GM23248 (cell line): Measurements from ENCODE around the gene SCEL. TPM values are rescaled to one million over a fixed set of nuclear protein-coding genes. Genes with fewer than 3 reads are reported as not detected.

Experiments
- DNase-seq: peaks from one replicate; pipeline ENCODE4 v3.0.0-alpha.2; 2015
- H2AFZ ChIP-seq: fragments of 200-600 bp; sonication (generic); 2 replicates; pipeline ENCODE4 v1.6.1; 2016; ENCODE audit warnings: antibody characterized with exemption
- H3F3A ChIP-seq: fragments of 200-600 bp; sonication (generic); 2 replicates; pipeline ENCODE4 v1.6.1; 2016; ENCODE audit warnings: mild to moderate bottlenecking, antibody characterized with exemption, mixed run types; ENCODE audit not compliant: insufficient read depth
- H3K27ac ChIP-seq: fragments of 200-600 bp; sonication (generic); 2 replicates; pipeline ENCODE4 v1.5.1; 2016; ENCODE audit warnings: mild to moderate bottlenecking
- H3K27me3 ChIP-seq: fragments of 200-600 bp; sonication (generic); replicated peaks from 2 replicates; pipeline ENCODE4 v1.6.1; 2016; ENCODE audit warnings: mild to moderate bottlenecking; ENCODE audit not compliant: insufficient read depth
- H3K36me3 ChIP-seq: fragments of 200-600 bp; sonication (generic); 2 replicates; pipeline ENCODE4 v1.6.1; 2016; ENCODE audit warnings: low read depth, mild to moderate bottlenecking
- H3K4me1 ChIP-seq: fragments of 200-600 bp; sonication (generic); 2 replicates; pipeline ENCODE4 v1.6.1; 2016; ENCODE audit warnings: mild to moderate bottlenecking; ENCODE audit not compliant: insufficient read depth
- H3K4me2 ChIP-seq: fragments of 200-600 bp; sonication (generic); one replicate; pipeline ENCODE4 v1.6.1; 2016; ENCODE audit warnings: mild to moderate bottlenecking; ENCODE audit not compliant: unreplicated experiment
- H3K4me3 ChIP-seq: fragments of 200-600 bp; sonication (generic); 2 replicates; pipeline ENCODE4 v1.5.1; 2016; ENCODE audit warnings: mild to moderate bottlenecking
- H3K79me2 ChIP-seq: fragments of 200-600 bp; sonication (generic); 2 replicates; pipeline ENCODE4 v1.6.1; 2016; ENCODE audit warnings: mild to moderate bottlenecking; ENCODE audit not compliant: insufficient read depth
- H3K9ac ChIP-seq: fragments of 200-600 bp; sonication (generic); 2 replicates; pipeline ENCODE4 v1.6.1; 2016; ENCODE audit warnings: mild to moderate bottlenecking
- H3K9me2 ChIP-seq: fragments of 200-600 bp; sonication (generic); 2 replicates; pipeline ENCODE4 v1.6.1; 2016; ENCODE audit warnings: mixed run types, mild to moderate bottlenecking, moderate library complexity; ENCODE audit not compliant: insufficient read depth
- H3K9me3 ChIP-seq: fragments of 200-600 bp; sonication (generic); one replicate; pipeline ENCODE4 v1.6.1; 2017; ENCODE audit warnings: low read depth
- H4K20me1 ChIP-seq: fragments of 200-600 bp; sonication (generic); 2 replicates; pipeline ENCODE4 v1.6.0; 2016; ENCODE audit not compliant: insufficient read depth
- EZH2 ChIP-seq: fragments of 200-600 bp; sonication (generic); IDR thresholded peaks from 2 replicates; pipeline ENCODE4 v1.6.1; 2018; ENCODE audit warnings: antibody characterized with exemption, mild to moderate bottlenecking; ENCODE audit not compliant: insufficient read depth, poor library complexity, severe bottlenecking
- EZH2phosphoT487 ChIP-seq: fragments of 200-600 bp; sonication (generic); IDR thresholded peaks from 2 replicates; pipeline ENCODE4 v1.6.1; 2018; ENCODE audit warnings: antibody characterized with exemption, moderate library complexity, mild to moderate bottlenecking, low read depth; ENCODE audit not compliant: insufficient read depth
- WGBS, 2 experiments: methylation state at CpG; one replicate each; pipeline ENCODE4 v1.1.6; 2015 to 2017; ENCODE audit warnings: low lambda C conversion rate in 2 of 2, low coverage in 1 of 2; ENCODE audit errors: missing lambda C conversion rate in 2 of 2; 5-methylcytosine and 5-hydroxymethylcytosine counted together
- in situ Hi-C: fragments of 300-500 bp; cut with MboI; formaldehyde crosslinking; loops from 2 replicates; pipeline ENCODE4 v1.15.0; 2020
- polyA plus RNA-seq: library from polyadenylated mRNA; unstranded; fragments of >200 nt; fragmentation: Nextera tagmentation; extraction: Ambion mirVana; gene quantifications from 2 replicates; pipeline ENCODE4 v1.2.1, GENCODE V29; 2016
- total RNA-seq: library from RNA; depleted of rRNA; stranded (reverse); fragments of >200 nt; shearing (Covaris generic); gene quantifications from 2 replicates; pipeline ENCODE4 v1.2.3, GENCODE V29; 2014

SCEL gene
- total and polyA plus RNA-seq, 2 experiments from 2014 or later = not detected

DNA sequence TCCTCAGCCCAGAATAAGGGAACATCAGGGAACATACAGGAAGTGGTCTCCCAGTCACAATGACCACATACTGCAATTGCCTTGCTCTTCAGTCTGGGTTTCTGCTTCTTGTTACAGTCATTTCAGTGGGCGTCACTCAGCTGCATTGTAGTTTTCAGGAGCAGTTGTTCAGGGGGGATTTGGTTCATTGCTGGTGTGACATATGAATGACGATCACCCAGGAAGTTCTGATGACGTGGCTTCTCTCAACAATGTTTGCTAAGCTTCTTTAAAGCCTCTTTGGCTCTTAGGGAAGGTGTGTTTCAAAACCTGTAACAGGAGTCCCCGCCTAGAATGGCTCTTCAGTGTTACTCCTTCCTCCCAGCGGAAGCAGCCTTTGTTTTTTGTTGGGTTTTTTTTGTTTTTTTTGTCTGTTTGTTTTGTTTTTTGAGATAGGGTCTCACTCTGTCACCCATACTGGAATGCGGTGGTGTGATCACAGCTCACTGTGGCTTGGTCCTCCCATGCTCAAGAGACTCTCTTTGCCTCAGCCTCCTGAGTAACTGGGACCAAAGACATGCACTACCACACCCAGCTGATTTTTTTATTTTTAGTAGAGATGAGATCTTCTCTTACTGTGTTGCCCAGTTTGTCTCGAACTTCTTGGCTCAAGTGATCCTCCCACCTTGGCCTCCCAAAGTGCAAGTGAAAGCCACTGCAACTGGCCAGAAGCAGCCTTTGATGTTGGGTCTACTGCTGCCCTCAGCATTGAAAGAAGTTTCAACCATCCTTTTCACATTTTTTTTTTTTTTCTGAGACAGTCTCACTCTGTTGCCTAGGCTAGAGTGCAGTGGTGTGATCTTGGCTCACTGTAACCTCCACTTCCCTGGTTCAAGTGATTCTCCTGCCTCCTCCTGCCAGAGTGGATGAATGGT is 1.4 kb upstream of the SCEL start:
- Histone ChIP-seq H3K4me1 (0 out of 2 replicates have a peak, but pooled peaks cover 4% of the 10 kb centered on the region), H3K27me3 (no peaks in the 10 kb centered on the region; the same call in 1 of the 2 replicates), H3F3A (no peaks in the 10 kb centered on the region), H2AFZ (no peak overlapping the region), H3K9ac (no peak overlapping the region), H3K36me3 (no peaks in the 10 kb centered on the region), H3K4me3 (no peak overlapping the region), H3K27ac (no peak overlapping the region), H4K20me1 (no peaks in the 10 kb centered on the region), H3K4me2 (no peak overlapping the region), H3K9me2 (no peaks in the 10 kb centered on the region), H3K9me3 (no peaks in the 10 kb centered on the region), H3K79me2 (no peaks in the 10 kb centered on the region)
- in situ Hi-C loops = no loop called here
- DNase-seq = no peak
- TF ChIP-seq EZH2 = no peak
- TF ChIP-seq EZH2phosphoT487 = no peak
- 54 to 58% methylated on average over 7 of the region's 7 CpGs for WGBS, 2 experiments

DNA sequence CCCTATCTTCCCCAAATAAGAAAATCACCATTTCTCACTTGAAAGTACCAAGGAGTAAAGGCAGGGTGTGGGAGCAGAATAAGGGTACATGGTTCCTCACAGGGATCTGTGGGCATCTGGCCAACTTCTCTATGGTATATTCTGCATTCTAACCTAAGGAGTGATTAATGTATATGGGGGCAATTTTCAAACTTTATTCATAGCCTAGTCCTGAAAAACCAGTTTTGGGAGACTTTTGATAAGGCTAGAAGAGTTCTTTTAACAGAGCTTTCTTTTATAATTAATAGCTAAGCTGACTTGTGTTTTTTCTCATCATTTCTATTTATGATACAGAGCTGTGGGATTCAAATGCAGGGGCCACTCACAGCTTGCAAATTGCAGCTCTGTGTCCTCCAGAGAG is 852 bp downstream of the SCEL start:
- no peak for DNase-seq
- H3F3A ChIP-seq = no peaks in the 10 kb centered on the region
- H3K9me3 ChIP-seq = no peaks in the 10 kb centered on the region
- H3K4me1 ChIP-seq = 0 out of 2 replicates have a peak, but pooled peaks cover 4% of the 10 kb centered on the region
- TF ChIP-seq EZH2 = no peak
- TF ChIP-seq EZH2phosphoT487 = no peak
- no peak overlapping the region for H3K4me2 ChIP-seq
- no peak overlapping the region for H3K4me3 ChIP-seq
- no peaks in the 10 kb centered on the region; the same call in 1 of the 2 replicates for H3K27me3 ChIP-seq
- H3K36me3 ChIP-seq = no peaks in the 10 kb centered on the region
- no peaks in the 10 kb centered on the region for H3K9me2 ChIP-seq
- no peaks in the 10 kb centered on the region for H4K20me1 ChIP-seq
- no peak overlapping the region for H3K9ac ChIP-seq
- in situ Hi-C loops = no loop called here
- H3K27ac ChIP-seq = no peak overlapping the region
- H3K79me2 ChIP-seq = no peaks in the 10 kb centered on the region
- H2AFZ ChIP-seq = no peak overlapping the region

DNA sequence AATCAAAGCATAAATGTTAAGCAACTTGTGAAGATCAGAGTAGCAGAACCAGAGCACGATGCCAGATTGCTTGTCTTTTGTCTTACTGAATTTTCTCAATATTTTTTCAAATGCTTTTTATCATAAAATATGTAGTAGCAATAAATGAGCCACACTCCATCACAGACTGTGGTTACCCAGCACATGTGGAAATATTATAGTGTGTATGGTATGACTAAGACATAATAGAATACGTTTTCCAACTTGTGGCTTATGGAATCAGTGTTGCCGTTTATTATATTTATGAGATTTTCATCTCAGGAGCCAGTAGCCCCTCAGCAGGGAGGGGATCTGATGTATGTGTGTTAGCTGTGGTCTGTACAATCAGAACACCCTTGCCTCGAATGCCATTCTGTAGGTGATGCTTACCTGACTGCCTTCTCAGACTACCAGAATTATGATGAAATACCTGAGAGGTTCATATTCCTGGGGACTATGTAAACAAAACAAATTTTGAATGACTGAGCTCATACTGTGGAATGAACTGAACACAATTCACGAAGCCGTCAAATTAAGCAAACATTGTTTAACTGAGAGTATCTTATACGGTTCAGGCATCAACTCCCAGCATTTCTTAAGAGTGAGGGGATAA is 1.9 kb downstream of the SCEL start:
- Histone ChIP-seq H3K79me2 (no peaks in the 10 kb centered on the region), H3K27ac (no peak overlapping the region), H3F3A (no peaks in the 10 kb centered on the region), H3K4me1 (0 out of 2 replicates have a peak, but pooled peaks cover 4% of the 10 kb centered on the region), H3K9ac (no peak overlapping the region), H3K27me3 (no peaks in the 10 kb centered on the region; the same call in 1 of the 2 replicates), H2AFZ (no peak overlapping the region), H3K4me2 (no peak overlapping the region), H3K4me3 (no peak overlapping the region), H4K20me1 (no peaks in the 10 kb centered on the region), H3K36me3 (no peaks in the 10 kb centered on the region), H3K9me3 (no peaks in the 10 kb centered on the region), H3K9me2 (no peaks in the 10 kb centered on the region)
- in situ Hi-C loops = no loop called here
- 64 to 67% methylated on average over 7 of the region's 7 CpGs for WGBS, 2 experiments
- TF ChIP-seq EZH2 = no peak
- TF ChIP-seq EZH2phosphoT487 = no peak
- no peak for DNase-seq

DNA sequence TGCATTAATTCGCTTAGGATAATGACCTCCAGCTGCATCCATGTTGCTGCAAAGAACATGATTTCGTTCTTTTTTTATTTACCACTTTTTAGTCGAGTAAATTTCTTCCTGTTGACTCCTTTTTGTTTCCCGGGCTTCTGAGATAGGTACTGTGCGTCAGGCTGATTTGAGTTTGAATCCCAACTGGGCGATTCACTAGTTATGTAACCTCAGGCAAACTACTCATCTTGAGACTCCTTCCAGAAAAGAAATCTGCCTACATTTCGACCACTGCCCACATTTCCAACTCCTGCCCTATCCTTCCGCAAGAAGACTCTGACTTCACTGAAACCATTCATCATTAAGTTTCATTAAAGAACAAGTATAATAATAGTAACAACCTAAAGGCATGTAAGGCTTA is 8.2 kb downstream of the SCEL start:
- in situ Hi-C loops = no loop called here

More for the DNA sequence above, 8.2 kb downstream of the SCEL start:
- no peaks in the 10 kb centered on the region for H4K20me1 ChIP-seq
- DNase-seq = no peak
- no peaks in the 10 kb centered on the region for H3K4me1 ChIP-seq
- no peak overlapping the region for H3K27ac ChIP-seq
- no peak overlapping the region for H3K4me2 ChIP-seq
- H3K9me3 ChIP-seq = no peaks in the 10 kb centered on the region
- H3K79me2 ChIP-seq = no peaks in the 10 kb centered on the region
- H3K36me3 ChIP-seq = no peaks in the 10 kb centered on the region
- TF ChIP-seq EZH2 (no peak), EZH2phosphoT487 (no peak)
- H3K27me3 ChIP-seq = no peaks in the 10 kb centered on the region; the same call in 1 of the 2 replicates
- H3F3A ChIP-seq = no peaks in the 10 kb centered on the region
- H3K9ac ChIP-seq = no peak overlapping the region
- H3K4me3 ChIP-seq = no peak overlapping the region
- WGBS, 2 experiments = 72 to 83% methylated on average over 8 of the region's 8 CpGs
- H3K9me2 ChIP-seq = no peaks in the 10 kb centered on the region
- no peak overlapping the region for H2AFZ ChIP-seq
